Adipocyte (in vitro differentiated cells): ENCODE data around the gene TEX47.

Experiments
- DNase-seq: peaks from one replicate; pipeline ENCODE4 v3.0.0-alpha.2; 2015; ENCODE audit warnings: low read depth
- H3K27me3 ChIP-seq: replicated peaks from 2 replicates; pipeline ENCODE4 v1.7.0; 2013; ENCODE audit warnings: mild to moderate bottlenecking, low read length, moderate library complexity; ENCODE audit not compliant: control insufficient read depth, insufficient read depth
- H3K36me3 ChIP-seq: 2 replicates; pipeline ENCODE4 v1.7.0; 2013; ENCODE audit warnings: low read length, mild to moderate bottlenecking, moderate library complexity; ENCODE audit not compliant: control insufficient read depth, insufficient read depth, severe bottlenecking
- H3K4me1 ChIP-seq: 2 replicates; pipeline ENCODE4 v1.7.0; 2013; ENCODE audit warnings: mild to moderate bottlenecking, low read length, moderate library complexity; ENCODE audit not compliant: control insufficient read depth, insufficient read depth
- H3K4me3 ChIP-seq: 2 replicates; pipeline ENCODE4 v1.7.0; 2013; ENCODE audit warnings: mild to moderate bottlenecking, low read length, moderate library complexity
- H3K9ac ChIP-seq: 2 replicates; pipeline ENCODE4 v1.7.0; 2013; ENCODE audit warnings: mild to moderate bottlenecking, low read length, moderate library complexity
- H3K9me3 ChIP-seq: 2 replicates; pipeline ENCODE4 v1.7.0; 2013; ENCODE audit warnings: mild to moderate bottlenecking, low read length, moderate library complexity; ENCODE audit not compliant: control insufficient read depth

Gene TEX47

GRCh38 chr7:88795553-88795952, at the start of gene TEX47:
Gene TEX47, minus strand, starts transcription at chr7:88795737. Its CDS starts 795 bp downstream, at chr7:88794942.
- no peak for DNase-seq
- no peaks in the 10 kb centered on the region for H3K27me3 ChIP-seq

GRCh38 chr7:88845091-88845490, 49.6 kb upstream of the TEX47 start:
- H3K4me1 ChIP-seq = no peaks in the 10 kb centered on the region
- no peaks in the 10 kb centered on the region for H3K36me3 ChIP-seq
- no peak overlapping the region for H3K9ac ChIP-seq
- no peak overlapping the region for H3K4me3 ChIP-seq
- H3K9me3 ChIP-seq = no peaks in the 10 kb centered on the region
- no peaks in the 10 kb centered on the region for H3K27me3 ChIP-seq
- no peak for DNase-seq

More at GRCh38 chr7:88795553-88795952, at the start of gene TEX47:
- Histone ChIP-seq H3K4me3 (no peak within 1 kb of the TSS), H3K9ac (no peak within 1 kb of the TSS), H3K4me1 (no peaks in the 10 kb centered on the region), H3K36me3 (no peaks in the 10 kb centered on the region), H3K9me3 (no peaks in the 10 kb centered on the region)

GRCh38 chr7:88842201-88842600, 46.7 kb upstream of the TEX47 start:
- H3K27me3 ChIP-seq = no peaks in the 10 kb centered on the region
- H3K9ac ChIP-seq = no peak overlapping the region
- DNase-seq = no peak
- H3K4me1 ChIP-seq = no peaks in the 10 kb centered on the region
- H3K9me3 ChIP-seq = no peaks in the 10 kb centered on the region
- no peaks in the 10 kb centered on the region for H3K36me3 ChIP-seq
- no peak overlapping the region for H3K4me3 ChIP-seq

- Histone ChIP-seq H3K36me3 (no peaks in the 10 kb centered on the region), H3K9ac (no peak overlapping the region), H3K4me1 (no peaks in the 10 kb centered on the region), H3K9me3 (no peaks in the 10 kb centered on the region), H3K27me3 (no peaks in the 10 kb centered on the region), H3K4me3 (no peak overlapping the region)
- peak; percentile 19 for DNase-seq
Measured at GRCh38 chr7:88835147-88835728, 39.7 kb upstream of the TEX47 start.

- Histone ChIP-seq H3K4me1 (no peaks in the 10 kb centered on the region), H3K4me3 (no peak overlapping the region), H3K9ac (no peak overlapping the region), H3K36me3 (no peaks in the 10 kb centered on the region), H3K9me3 (no peaks in the 10 kb centered on the region), H3K27me3 (no peaks in the 10 kb centered on the region)
- no peak for DNase-seq
Measured at GRCh38 chr7:88826222-88826621, 30.7 kb upstream of the TEX47 start.

GRCh38 chr7:88818552-88818951, 23.0 kb upstream of the TEX47 start:
- H3K9ac ChIP-seq = no peak overlapping the region
- DNase-seq = no peak
- H3K36me3 ChIP-seq = no peaks in the 10 kb centered on the region
- H3K4me1 ChIP-seq = no peaks in the 10 kb centered on the region
- H3K9me3 ChIP-seq = no peaks in the 10 kb centered on the region
- no peak overlapping the region for H3K4me3 ChIP-seq
- no peaks in the 10 kb centered on the region for H3K27me3 ChIP-seq

GRCh38 chr7:88806280-88807037, 10.9 kb upstream of the TEX47 start:
- no peaks in the 10 kb centered on the region for H3K36me3 ChIP-seq
- no peaks in the 10 kb centered on the region for H3K9me3 ChIP-seq
- no peaks in the 10 kb centered on the region for H3K4me1 ChIP-seq
- H3K27me3 ChIP-seq = no peaks in the 10 kb centered on the region
- no peak overlapping the region for H3K9ac ChIP-seq
- DNase-seq = no peak
- H3K4me3 ChIP-seq = no peak overlapping the region

GRCh38 chr7:88801046-88801445, 5.5 kb upstream of the TEX47 start:
- DNase-seq = no peak
- Histone ChIP-seq H3K9me3 (no peaks in the 10 kb centered on the region), H3K36me3 (no peaks in the 10 kb centered on the region), H3K4me1 (no peaks in the 10 kb centered on the region), H3K9ac (no peak overlapping the region), H3K4me3 (no peak overlapping the region), H3K27me3 (no peaks in the 10 kb centered on the region)

- H3K4me3 ChIP-seq = no peak overlapping the region
- no peak overlapping the region for H3K9ac ChIP-seq
- H3K9me3 ChIP-seq = no peaks in the 10 kb centered on the region
- no peaks in the 10 kb centered on the region for H3K4me1 ChIP-seq
- H3K27me3 ChIP-seq = no peaks in the 10 kb centered on the region
- DNase-seq = no peak
- H3K36me3 ChIP-seq = no peaks in the 10 kb centered on the region
Measured at GRCh38 chr7:88792361-88792760, 3.2 kb downstream of the TEX47 start.

- Histone ChIP-seq H3K4me3 (no peak overlapping the region), H3K36me3 (no peaks in the 10 kb centered on the region), H3K27me3 (no peaks in the 10 kb centered on the region), H3K4me1 (no peaks in the 10 kb centered on the region), H3K9ac (no peak overlapping the region), H3K9me3 (no peaks in the 10 kb centered on the region)
- no peak for DNase-seq
Measured at GRCh38 chr7:88791891-88792290, 3.6 kb downstream of the TEX47 start.

GRCh38 chr7:88789480-88790064, 6.0 kb downstream of the TEX47 start:
- no peak overlapping the region for H3K9ac ChIP-seq
- no peak overlapping the region for H3K4me3 ChIP-seq
- H3K36me3 ChIP-seq = no peaks in the 10 kb centered on the region
- no peaks in the 10 kb centered on the region for H3K9me3 ChIP-seq
- H3K27me3 ChIP-seq = no peaks in the 10 kb centered on the region
- DNase-seq = peak; percentile 69
- no peaks in the 10 kb centered on the region for H3K4me1 ChIP-seq
